ENCODE results near the gene PGLYRP3.

The PGLYRP3 gene

DNA sequence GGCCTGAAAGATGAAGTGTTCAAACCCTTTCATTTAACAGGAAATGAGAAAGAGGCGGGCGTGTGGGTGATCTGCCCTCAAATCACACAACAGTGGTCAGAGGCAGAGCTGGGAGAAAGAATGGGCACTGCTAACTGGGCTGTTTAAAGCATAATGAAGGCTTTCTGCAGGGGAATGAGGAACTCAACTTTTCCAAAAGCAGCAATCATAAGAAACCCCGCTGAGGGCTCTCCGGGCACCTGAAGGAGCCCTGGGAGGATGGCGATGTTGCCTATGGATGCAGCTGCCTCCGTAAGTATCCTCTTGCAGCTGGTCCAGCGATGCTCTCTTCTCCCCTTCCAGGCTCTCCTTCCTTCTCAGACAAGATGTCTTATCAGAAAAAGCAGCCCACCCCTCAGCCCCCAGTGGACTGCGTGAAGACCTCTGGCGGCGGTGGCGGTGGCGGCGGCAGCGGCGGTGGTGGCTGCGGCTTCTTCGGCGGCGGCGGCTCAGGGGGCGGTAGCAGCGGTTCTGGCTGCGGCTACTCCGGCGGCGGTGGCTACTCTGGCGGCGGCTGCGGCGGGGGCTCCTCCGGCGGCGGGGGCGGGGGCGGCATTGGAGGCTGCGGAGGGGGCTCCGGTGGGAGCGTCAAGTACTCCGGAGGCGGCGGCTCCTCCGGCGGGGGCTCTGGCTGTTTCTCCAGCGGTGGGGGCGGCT, 52.0 kb downstream of the PGLYRP3 start:
- no peak for DNase-seq (ENCODE audit: low read depth)

DNA sequence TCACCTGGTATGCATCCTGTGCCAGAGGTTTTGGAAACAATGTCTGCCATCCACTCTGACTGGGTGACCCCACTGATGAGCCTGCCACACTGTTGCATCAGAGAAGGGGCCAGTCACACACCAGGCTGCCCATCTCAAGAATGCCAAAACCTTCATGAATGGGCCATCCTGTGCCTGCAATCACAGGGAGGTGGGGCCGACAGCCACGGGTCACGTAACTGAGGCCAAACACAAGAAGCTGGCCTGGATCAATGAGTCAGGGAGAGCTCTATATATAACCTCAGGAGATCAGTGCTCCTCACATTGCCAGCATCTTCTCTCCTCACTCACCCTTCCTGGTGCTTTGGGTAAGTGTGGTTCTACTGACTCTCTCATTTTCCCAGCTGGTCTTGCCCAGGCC, 53.4 kb downstream of the PGLYRP3 start, which contains the start of gene LORICRIN:
Gene LORICRIN, plus strand, starts transcription at position 301 of the 400 bp plus-strand sequence. CDS start 1,263 bp downstream, outside the sequence.
- no peak for DNase-seq (ENCODE audit: low read depth)

- DNase-seq (ENCODE audit: low read depth) = no peak
Observed at GRCh38 chr1:153253693-153254092, 59.1 kb downstream of the PGLYRP3 start.

GRCh38 chr1:153253076-153253475, 59.7 kb downstream of the PGLYRP3 start:
- no peak for DNase-seq (ENCODE audit: low read depth)

- DNase-seq (ENCODE audit: low read depth) = no peak
Observed at GRCh38 chr1:153251988-153252387, 60.8 kb downstream of the PGLYRP3 start.

DNA sequence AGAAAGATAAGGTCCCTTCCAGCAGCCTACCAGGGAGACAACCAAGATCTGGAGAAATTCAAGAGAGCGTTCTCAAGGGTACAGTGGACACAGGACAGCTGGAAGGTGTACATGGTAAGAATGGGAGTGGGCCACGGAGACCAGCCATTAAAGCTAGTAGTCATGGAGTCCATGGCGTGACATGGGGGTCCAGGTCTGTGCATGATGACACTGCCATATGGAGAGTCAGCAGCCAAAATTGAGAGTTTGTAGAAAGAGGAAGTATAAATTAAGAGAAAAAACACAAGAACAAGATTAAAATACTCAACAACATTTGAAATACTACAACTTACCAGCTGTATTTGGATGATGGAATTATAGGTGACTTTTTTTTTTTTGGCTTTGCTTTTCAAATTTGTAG, 61.2 kb downstream of the PGLYRP3 start:
- no peak for DNase-seq (ENCODE audit: low read depth)

GRCh38 chr1:153251087-153251486, 61.7 kb downstream of the PGLYRP3 start:
- DNase-seq (ENCODE audit: low read depth) = no peak

GRCh38 chr1:153250166-153250565, 62.6 kb downstream of the PGLYRP3 start:
- DNase-seq (ENCODE audit: low read depth) = no peak

DNA sequence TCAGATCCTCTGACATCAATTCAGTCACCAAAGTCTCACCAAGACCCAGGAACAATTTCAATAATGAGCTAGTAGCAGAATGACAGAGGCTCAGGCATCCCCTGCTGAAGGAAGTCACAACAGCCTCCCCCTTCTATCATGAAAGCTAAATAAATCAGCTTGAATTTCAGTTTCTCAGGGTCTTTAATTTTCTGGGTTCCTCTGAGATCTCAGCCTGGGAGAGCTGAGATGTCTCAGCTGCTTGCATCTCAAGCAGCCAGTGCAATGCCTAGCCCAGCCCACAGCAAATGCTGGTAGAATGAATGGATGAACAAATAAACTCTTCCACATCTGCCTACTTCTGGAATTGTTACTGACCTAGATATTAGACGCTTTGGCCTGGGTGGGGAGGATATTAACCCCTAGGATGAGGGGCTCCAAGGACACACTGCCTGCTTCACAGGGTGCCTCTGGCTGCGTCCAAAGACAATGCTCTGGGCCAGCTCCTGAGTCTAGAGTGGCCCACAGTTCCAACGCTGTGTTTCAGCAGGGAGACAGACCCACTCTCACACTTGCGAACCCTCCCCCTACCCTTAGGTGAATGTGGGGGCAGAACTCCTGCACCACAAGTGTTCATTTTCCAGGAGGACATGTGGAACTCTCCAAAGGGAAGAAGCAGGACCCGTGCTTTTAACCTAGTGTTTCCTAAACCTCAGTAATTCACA, 64.4 kb downstream of the PGLYRP3 start:
- no peak for DNase-seq (ENCODE audit: low read depth)

All from GM04504 (cell line).